Lower leg skin (tissue), 4 donors: ENCODE results near the gene USP30. TPM values are rescaled to one million over a fixed set of nuclear protein-coding genes. Genes with fewer than 3 reads are reported as not detected.

Source experiments
- DNase-seq, 2 donors: peaks; one replicate each; pipeline ENCODE4 v3.0.0-alpha.2; 2019; ENCODE audit warnings: low spot score in 2 of 2
- H3K4me3 ChIP-seq: fragments of 200-600 bp; sonication (generic); 2 replicates; pipeline ENCODE4 v1.5.1; 2017; ENCODE audit warnings: mild to moderate bottlenecking, low read depth; ENCODE audit not compliant: poor library complexity, severe bottlenecking
- POLR2A ChIP-seq, 2 donors: fragments of 450-650 bp; IDR thresholded peaks; one replicate each; pipeline ENCODE4 v1.6.1; 2016 to 2017; ENCODE audit warnings: antibody characterized with exemption in 2 of 2, mild to moderate bottlenecking in 1 of 2, moderate library complexity in 1 of 2
- WGBS, 2 donors: methylation state at CpG; one replicate each; pipeline ENCODE4 v1.1.5; 2018; 5-methylcytosine and 5-hydroxymethylcytosine counted together
- intact Hi-C: fragments of 100-400 bp; cut with DNase I; formaldehyde crosslinking; loops from one replicate; pipeline ENCODE4 v1.15.0; 2023; ENCODE audit warnings: low total_unique reads
- total RNA-seq, 4 donors: library from RNA; depleted of rRNA; stranded (reverse); fragments of >200 nt; gene quantifications; one replicate each; pipeline ENCODE4 v1.1.0, GENCODE V29; 2016
- TF ChIP-seq, protein P1 (sequence below), 3 donors: fragments of 450-650 bp; IDR thresholded peaks; one replicate each; pipeline ENCODE4 v1.5.1; 2016; ENCODE audit warnings: antibody characterized with exemption in 3 of 3, mild to moderate bottlenecking in 3 of 3, moderate library complexity in 2 of 3

The USP30 gene
- total RNA-seq, 4 donors from 2014 or later = 11.5 to 29.5 (median 22.2) TPM

DNA sequence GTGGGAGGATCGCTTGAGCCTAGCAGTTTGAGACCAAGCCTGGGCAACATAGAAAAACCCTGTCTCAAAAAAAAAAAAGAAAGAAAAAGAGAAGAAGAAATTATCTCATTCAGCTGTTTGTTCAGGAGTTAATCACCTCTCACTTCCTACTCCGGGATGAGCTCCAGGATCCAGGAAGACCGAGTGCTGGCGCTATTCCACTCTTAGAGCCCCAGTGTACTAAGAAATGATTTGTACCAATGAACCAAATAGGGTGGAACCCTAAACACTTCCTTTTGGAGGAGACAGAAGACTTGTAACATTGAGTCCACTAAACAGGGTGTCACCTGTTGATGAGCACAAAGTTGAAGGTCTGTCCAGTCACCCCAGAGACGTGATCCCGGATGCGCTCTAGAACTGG is 37.3 kb downstream of the USP30 start:
- intact Hi-C loops = loop anchor here (10.0 kb wide), 1 partner anchor 525 kb away; the partner anchor contains the start of genes ISCU and SART3
- TF ChIP-seq POLR2A (IDR thresholded peaks at IDR 0.05) = no peak
- TF ChIP-seq, protein P1, sequence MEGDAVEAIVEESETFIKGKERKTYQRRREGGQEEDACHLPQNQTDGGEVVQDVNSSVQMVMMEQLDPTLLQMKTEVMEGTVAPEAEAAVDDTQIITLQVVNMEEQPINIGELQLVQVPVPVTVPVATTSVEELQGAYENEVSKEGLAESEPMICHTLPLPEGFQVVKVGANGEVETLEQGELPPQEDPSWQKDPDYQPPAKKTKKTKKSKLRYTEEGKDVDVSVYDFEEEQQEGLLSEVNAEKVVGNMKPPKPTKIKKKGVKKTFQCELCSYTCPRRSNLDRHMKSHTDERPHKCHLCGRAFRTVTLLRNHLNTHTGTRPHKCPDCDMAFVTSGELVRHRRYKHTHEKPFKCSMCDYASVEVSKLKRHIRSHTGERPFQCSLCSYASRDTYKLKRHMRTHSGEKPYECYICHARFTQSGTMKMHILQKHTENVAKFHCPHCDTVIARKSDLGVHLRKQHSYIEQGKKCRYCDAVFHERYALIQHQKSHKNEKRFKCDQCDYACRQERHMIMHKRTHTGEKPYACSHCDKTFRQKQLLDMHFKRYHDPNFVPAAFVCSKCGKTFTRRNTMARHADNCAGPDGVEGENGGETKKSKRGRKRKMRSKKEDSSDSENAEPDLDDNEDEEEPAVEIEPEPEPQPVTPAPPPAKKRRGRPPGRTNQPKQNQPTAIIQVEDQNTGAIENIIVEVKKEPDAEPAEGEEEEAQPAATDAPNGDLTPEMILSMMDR (IDR thresholded peaks at IDR 0.05) = no peak
- WGBS, 2 donors = 85% methylated on average over 7 of the region's 7 CpGs
- no peak overlapping the region for H3K4me3 ChIP-seq
- DNase-seq = no peak

DNA sequence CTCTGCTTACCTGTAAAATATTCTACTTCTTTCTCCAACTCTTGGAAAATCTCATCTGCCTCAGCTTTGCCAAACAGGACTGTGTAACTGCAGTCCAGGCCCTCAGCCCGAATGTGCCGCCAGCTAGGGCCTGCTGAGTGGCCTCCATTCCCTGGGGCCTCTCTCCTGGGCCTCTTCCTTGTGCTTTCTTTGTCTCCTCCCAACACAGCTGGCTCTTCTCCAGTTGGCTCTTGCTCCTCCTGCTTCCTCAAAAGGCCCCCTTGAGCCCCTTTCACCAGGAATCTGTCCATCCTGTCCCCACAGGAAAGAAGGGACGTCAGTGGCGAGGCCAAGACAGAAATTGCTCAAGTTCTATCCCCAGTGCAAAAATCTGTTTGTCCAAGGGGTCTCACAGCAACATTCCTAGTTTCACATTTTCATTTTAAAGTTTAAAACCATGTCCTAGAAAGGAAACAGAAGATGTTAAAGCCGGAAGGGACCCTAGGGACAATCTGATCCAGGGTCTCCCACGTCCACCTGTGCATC is 40.2 kb downstream of the USP30 start:
- peak overlapping the region; percentile 17 for H3K4me3 ChIP-seq
- DNase-seq = no peak
- WGBS, 2 donors = 34 to 41% methylated on average over 6 of the region's 6 CpGs
- intact Hi-C loops = loop anchor here (10.0 kb wide), 1 partner anchor 528 kb away; the partner anchor contains the start of genes ISCU and SART3
- TF ChIP-seq, protein P1 (IDR thresholded peaks at IDR 0.05) = no peak
- no peak for TF ChIP-seq POLR2A (IDR thresholded peaks at IDR 0.05)

DNA sequence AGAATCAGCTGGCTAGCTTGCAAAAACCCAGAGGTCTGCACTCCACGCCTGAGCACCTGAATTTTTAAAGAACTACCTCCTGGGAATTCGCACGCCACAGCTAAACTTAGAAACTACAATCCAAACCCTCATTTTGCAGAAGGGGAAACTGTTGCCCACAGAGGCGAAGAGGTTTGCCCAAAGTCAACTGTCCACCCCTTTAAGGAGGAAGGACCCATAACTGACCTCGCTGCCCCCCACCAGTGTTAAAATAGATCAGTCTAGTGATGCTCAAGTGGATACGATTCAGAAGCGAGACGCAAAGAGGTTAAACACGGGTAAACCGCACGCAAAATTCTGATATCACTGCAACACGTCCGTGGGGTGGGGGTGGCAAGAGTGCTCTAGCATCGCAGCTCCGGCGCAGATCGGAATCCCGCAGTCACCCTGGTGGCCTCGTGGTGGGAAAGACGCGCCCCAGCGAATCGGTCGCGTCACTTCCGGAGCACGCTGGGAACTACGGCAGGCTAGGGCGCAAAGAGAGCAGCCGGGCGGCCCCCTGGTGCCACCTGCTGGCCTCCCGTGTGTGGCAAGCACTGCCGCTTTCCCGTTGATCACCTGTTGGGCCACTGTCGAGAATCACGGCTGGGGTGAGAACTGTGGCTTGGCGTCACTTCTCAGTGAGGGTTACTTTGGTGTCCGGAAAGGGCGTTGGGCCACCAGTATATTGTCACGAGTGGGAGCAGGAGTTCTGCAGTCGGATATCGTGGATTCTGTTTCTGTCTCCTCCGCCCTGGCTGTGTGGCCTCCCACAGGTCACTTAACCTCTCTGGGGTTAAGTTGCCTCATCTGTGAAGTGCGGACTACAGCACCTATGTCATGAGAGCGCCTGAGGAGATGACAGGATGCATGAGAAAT is 40.9 kb downstream of the USP30 start, which contains the start of gene ALKBH2:
ALKBH2 (minus strand) TSS at position 451 of the 897 bp plus-strand sequence. CDS start 686 bp downstream, outside the sequence.
- TF ChIP-seq, protein P1 (IDR thresholded peaks at IDR 0.05) = peak in 1 of 3 donors; percentile 99
- TF ChIP-seq POLR2A (IDR thresholded peaks at IDR 0.05) = no peak
- 6% methylated on average over 35 to 41 of the region's 45 CpGs for WGBS, 2 donors
- intact Hi-C loops = loop anchor here (10.0 kb wide), 1 partner anchor 528 kb away; the partner anchor contains the start of genes ISCU and SART3

DNA sequence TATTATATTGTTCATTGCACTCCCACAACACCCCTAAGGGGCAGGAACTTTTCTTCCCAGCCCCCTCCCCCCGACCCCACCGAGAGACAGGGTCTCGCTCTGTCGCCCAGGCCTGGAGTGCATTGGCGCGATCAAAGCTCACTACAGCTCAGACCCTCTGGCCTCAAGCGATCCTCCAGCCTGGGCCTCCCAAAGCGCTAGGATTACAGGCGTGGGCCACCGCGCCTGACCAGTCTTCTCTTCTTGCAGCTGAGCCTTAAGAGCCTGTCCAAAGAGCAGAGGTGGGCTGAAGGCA is 44.7 kb downstream of the USP30 start:
- intact Hi-C loops = loop anchor here (10.0 kb wide), 1 partner anchor 532 kb away; the partner anchor contains the start of genes ISCU and SART3
- no peak for TF ChIP-seq POLR2A (IDR thresholded peaks at IDR 0.05)
- TF ChIP-seq, protein P1 (IDR thresholded peaks at IDR 0.05) = no peak
- no peak for DNase-seq
- WGBS, 2 donors = 26 to 35% methylated on average over 11 of the region's 11 CpGs
- no peak overlapping the region for H3K4me3 ChIP-seq

More for the DNA sequence above, 40.9 kb downstream of the USP30 start, which contains the start of gene ALKBH2:
- DNase-seq = peak; percentile 90 to 98
- peak within 1 kb of the TSS; percentile 17 for H3K4me3 ChIP-seq

DNA sequence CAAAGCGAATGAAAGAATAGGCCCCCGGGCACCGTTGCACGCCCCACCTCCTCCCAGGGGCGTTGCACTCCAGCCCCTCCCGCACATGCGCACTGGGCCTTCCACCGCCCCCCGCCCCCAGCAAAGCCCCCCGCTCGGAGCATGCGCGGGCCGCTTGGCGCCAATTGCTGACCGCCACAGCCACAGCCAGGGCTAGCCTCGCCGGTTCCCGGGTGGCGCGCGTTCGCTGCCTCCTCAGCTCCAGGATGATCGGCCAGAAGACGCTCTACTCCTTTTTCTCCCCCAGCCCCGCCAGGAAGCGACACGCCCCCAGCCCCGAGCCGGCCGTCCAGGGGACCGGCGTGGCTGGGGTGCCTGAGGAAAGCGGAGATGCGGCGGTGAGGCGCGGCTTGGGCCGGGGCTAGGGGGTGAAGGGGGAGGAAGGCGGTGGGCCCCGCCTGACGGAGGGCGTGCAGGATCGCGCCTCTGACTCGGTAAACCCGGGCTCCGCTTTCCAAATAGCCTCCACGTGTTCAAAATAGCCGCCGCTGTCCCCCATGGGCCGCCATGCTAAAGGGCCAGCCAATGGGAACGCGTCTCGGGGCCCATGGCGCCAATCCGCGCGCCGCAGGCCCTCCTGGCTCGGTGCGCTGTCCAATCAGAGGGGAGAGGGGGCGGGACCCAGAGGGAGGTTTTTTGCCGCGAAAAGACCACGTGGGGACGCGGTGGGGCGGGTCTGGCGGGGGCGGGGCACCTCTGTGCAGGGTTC is 45.2 kb downstream of the USP30 start, which contains the start of gene UNG:
UNG (plus strand) TSS at position 163 of the 748 bp plus-strand sequence; CDS start at position 246, 83 bp downstream.
- peak within 1 kb of the TSS; percentile 70 for H3K4me3 ChIP-seq
- peak; percentile 97 to 99 for DNase-seq
- 0 to 1% methylated on average over 36 to 58 of the region's 71 CpGs for WGBS, 2 donors
- intact Hi-C loops = loop anchor here (10.0 kb wide), 1 partner anchor 533 kb away; the partner anchor contains the start of genes ISCU and SART3
- TF ChIP-seq, protein P1 (IDR thresholded peaks at IDR 0.05) = no peak
- no peak for TF ChIP-seq POLR2A (IDR thresholded peaks at IDR 0.05)
